GM12878 (cell line): ENCODE results near the gene XKRX. TPM values are rescaled to one million over a fixed set of nuclear protein-coding genes. Genes with fewer than 3 reads are reported as not detected.

Experiments
- CHD4 ChIP-seq: fragments of 200-600 bp; sonication (generic); IDR thresholded peaks from 2 replicates; pipeline ENCODE4 v1.6.1; 2016; ENCODE audit warnings: mild to moderate bottlenecking
- EGR1 ChIP-seq, 2 experiments: IDR thresholded peaks; 1 replicate in 1 of 2; 2 replicates in 1 of 2; pipeline ENCODE4 v1.6.1; 2011 to 2012; ENCODE audit warnings: low read depth in 2 of 2, low read length in 2 of 2, borderline replicate concordance in 1 of 2, mild to moderate bottlenecking in 1 of 2, moderate library complexity in 1 of 2
- GATAD2B ChIP-seq: fragments of 450-650 bp; conservative IDR thresholded peaks from 2 replicates; pipeline ENCODE4 v1.6.1; 2017; ENCODE audit warnings: low read depth, mild to moderate bottlenecking, moderate library complexity
- HDAC6 ChIP-seq: fragments of 200-600 bp; sonication (generic); IDR thresholded peaks from one replicate; pipeline ENCODE4 v1.8.0; 2017; ENCODE audit warnings: antibody characterized with exemption; ENCODE audit not compliant: unreplicated experiment
- JUNB ChIP-seq: IDR thresholded peaks from 2 replicates; pipeline ENCODE4 v1.6.1; 2016; ENCODE audit warnings: antibody characterized with exemption, mild to moderate bottlenecking
- NBN ChIP-seq: fragments of 450-650 bp; IDR thresholded peaks from 2 replicates; pipeline ENCODE4 v1.6.1; 2016
- NR2C2 ChIP-seq: IDR thresholded peaks from 2 replicates; pipeline ENCODE4 v1.6.1; 2011; ENCODE audit warnings: borderline replicate concordance, low read depth; ENCODE audit not compliant: control insufficient read depth, insufficient read length
- RAD51 ChIP-seq: fragments of 450-650 bp; IDR thresholded peaks from 2 replicates; pipeline ENCODE4 v1.6.1; 2016; ENCODE audit warnings: moderate library complexity, mild to moderate bottlenecking, inconsistent platforms
- RUNX3 ChIP-seq: IDR thresholded peaks from 2 replicates; pipeline ENCODE4 v1.6.1; 2012; ENCODE audit warnings: low read length, inconsistent platforms
- SP1 ChIP-seq: IDR thresholded peaks from one replicate; pipeline ENCODE4 v1.6.1; 2011; ENCODE audit warnings: low read depth, low read length
- polyA plus RNA-seq, 11 experiments: library from polyadenylated mRNA; depleted of rRNA in 4 of 11; unstranded in 6 of 11; stranded (reverse) in 5 of 11; fragments of >200 nt; fragmentation: Nextera tagmentation in 4 of 11; fragmentation: Illumina TruSeq in 1 of 11; extraction: Ambion mirVana in 4 of 11; extraction: Trizol in 1 of 11; gene quantifications; 1 replicate in 1 of 11; 2 replicates in 10 of 11; pipeline versions ENCODE4 v1.2.1 to v1.2.3, GENCODE V29; 2011 to 2016; ENCODE audit warnings: inconsistent platforms in 2 of 11, missing spikeins in 2 of 11, low read depth in 1 of 11
- total RNA-seq, 4 experiments: library from RNA; depleted of rRNA in 3 of 4; stranded (reverse); fragments of >200 nt in 3 of 4; fragmentation: Illumina TruSeq in 1 of 4; extraction: Trizol in 1 of 4; gene quantifications; 2 replicates each; pipeline versions ENCODE4 v1.2.1 to v1.2.3, GENCODE V29; 2013 to 2021
- TF ChIP-seq, protein P1 (sequence below): IDR thresholded peaks from 2 replicates; pipeline ENCODE4 v1.6.1; 2012; ENCODE audit warnings: improper control_type of control experiment, low read depth, low read length; ENCODE audit not compliant: insufficient replicate concordance
- TF ChIP-seq, protein P2 (sequence below): fragments of 450-650 bp; IDR thresholded peaks from 2 replicates; pipeline ENCODE4 v1.6.1; 2018; ENCODE audit warnings: borderline replicate concordance, mild to moderate bottlenecking; ENCODE audit not compliant: partially characterized antibody
- TF ChIP-seq, protein P3 (sequence below): IDR thresholded peaks from 2 replicates; pipeline ENCODE4 v1.6.1; 2011; ENCODE audit warnings: mild to moderate bottlenecking, low read depth, low read length, moderate library complexity; ENCODE audit not compliant: insufficient replicate concordance
- TF ChIP-seq, protein P4 (sequence below): fragments of 150-350 bp; IDR thresholded peaks from 2 replicates; pipeline ENCODE4 v1.6.1; 2014; ENCODE audit warnings: mild to moderate bottlenecking, low read depth, low read length
- TF ChIP-seq, protein P5 (sequence below): IDR thresholded peaks from 2 replicates; pipeline ENCODE4 v1.6.1; 2012; ENCODE audit warnings: low read length, inconsistent platforms
- TF ChIP-seq, protein P6 (sequence below): fragments of 450-650 bp; IDR thresholded peaks from 2 replicates; pipeline ENCODE4 v1.6.1; 2017; ENCODE audit warnings: low read depth, mild to moderate bottlenecking, moderate library complexity

Gene XKRX
- total and polyA plus RNA-seq, 10 of the 15 experiments (the other 5 are each of a cell fraction or from before 2014, with no cell fraction given), result 0.07 to 0.30 (median 0.22) TPM; not detected in 4

DNA sequence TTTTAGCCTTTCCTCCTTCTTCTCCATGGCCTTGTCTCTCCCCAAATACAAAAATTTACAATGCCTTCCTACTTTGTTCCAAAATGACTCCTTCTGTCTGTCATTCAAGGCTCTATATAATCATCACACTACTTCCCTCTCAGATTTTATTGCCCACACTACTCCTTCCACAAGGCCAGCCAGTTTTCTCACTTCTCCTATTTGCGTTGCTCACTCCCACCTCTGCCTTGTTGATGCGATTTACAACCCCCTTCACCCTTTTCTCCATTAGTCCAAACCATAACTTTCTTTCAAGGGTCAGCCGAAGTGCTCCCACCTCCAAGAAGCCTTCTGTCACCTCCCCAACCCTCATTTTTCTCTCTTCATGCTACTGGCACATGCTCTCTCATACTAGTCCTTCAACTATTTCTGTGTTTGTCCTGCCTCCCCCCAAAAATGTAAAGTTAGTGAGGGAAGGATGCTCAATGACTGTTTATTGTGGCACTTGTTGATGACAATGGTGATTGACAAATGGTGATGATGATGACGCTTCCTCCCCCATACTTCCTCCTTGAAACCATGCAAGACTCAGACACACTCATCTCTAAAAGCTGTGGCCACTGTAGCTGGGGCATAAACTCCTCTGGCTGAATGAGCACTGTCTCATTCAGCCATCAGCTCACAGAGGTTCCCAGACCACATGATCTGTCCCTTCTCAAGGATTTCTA lies 2.7 kb upstream of the XKRX start (continued):
- TF ChIP-seq, protein P1, sequence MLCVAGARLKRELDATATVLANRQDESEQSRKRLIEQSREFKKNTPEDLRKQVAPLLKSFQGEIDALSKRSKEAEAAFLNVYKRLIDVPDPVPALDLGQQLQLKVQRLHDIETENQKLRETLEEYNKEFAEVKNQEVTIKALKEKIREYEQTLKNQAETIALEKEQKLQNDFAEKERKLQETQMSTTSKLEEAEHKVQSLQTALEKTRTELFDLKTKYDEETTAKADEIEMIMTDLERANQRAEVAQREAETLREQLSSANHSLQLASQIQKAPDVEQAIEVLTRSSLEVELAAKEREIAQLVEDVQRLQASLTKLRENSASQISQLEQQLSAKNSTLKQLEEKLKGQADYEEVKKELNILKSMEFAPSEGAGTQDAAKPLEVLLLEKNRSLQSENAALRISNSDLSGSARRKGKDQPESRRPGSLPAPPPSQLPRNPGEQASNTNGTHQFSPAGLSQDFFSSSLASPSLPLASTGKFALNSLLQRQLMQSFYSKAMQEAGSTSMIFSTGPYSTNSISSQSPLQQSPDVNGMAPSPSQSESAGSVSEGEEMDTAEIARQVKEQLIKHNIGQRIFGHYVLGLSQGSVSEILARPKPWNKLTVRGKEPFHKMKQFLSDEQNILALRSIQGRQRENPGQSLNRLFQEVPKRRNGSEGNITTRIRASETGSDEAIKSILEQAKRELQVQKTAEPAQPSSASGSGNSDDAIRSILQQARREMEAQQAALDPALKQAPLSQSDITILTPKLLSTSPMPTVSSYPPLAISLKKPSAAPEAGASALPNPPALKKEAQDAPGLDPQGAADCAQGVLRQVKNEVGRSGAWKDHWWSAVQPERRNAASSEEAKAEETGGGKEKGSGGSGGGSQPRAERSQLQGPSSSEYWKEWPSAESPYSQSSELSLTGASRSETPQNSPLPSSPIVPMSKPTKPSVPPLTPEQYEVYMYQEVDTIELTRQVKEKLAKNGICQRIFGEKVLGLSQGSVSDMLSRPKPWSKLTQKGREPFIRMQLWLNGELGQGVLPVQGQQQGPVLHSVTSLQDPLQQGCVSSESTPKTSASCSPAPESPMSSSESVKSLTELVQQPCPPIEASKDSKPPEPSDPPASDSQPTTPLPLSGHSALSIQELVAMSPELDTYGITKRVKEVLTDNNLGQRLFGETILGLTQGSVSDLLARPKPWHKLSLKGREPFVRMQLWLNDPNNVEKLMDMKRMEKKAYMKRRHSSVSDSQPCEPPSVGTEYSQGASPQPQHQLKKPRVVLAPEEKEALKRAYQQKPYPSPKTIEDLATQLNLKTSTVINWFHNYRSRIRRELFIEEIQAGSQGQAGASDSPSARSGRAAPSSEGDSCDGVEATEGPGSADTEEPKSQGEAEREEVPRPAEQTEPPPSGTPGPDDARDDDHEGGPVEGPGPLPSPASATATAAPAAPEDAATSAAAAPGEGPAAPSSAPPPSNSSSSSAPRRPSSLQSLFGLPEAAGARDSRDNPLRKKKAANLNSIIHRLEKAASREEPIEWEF, result no peak
- TF ChIP-seq NBN, result no peak
- TF ChIP-seq, protein P2, sequence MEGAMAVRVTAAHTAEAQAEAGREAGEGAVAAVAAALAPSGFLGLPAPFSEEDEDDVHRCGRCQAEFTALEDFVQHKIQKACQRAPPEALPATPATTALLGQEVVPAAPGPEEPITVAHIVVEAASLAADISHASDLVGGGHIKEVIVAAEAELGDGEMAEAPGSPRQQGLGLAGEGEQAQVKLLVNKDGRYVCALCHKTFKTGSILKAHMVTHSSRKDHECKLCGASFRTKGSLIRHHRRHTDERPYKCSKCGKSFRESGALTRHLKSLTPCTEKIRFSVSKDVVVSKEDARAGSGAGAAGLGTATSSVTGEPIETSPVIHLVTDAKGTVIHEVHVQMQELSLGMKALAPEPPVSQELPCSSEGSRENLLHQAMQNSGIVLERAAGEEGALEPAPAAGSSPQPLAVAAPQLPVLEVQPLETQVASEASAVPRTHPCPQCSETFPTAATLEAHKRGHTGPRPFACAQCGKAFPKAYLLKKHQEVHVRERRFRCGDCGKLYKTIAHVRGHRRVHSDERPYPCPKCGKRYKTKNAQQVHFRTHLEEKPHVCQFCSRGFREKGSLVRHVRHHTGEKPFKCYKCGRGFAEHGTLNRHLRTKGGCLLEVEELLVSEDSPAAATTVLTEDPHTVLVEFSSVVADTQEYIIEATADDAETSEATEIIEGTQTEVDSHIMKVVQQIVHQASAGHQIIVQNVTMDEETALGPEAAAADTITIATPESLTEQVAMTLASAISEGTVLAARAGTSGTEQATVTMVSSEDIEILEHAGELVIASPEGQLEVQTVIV, result no peak
- no peak for TF ChIP-seq NR2C2
- TF ChIP-seq CHD4, result no peak
- TF ChIP-seq JUNB, result no peak
- TF ChIP-seq RAD51, result no peak
- TF ChIP-seq RUNX3, result peak; percentile 55
- no peak for TF ChIP-seq GATAD2B
- TF ChIP-seq, protein P3, sequence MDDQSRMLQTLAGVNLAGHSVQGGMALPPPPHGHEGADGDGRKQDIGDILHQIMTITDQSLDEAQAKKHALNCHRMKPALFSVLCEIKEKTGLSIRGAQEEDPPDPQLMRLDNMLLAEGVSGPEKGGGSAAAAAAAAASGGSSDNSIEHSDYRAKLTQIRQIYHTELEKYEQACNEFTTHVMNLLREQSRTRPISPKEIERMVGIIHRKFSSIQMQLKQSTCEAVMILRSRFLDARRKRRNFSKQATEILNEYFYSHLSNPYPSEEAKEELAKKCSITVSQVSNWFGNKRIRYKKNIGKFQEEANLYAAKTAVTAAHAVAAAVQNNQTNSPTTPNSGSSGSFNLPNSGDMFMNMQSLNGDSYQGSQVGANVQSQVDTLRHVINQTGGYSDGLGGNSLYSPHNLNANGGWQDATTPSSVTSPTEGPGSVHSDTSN, result peak; percentile 64
- TF ChIP-seq, protein P4, sequence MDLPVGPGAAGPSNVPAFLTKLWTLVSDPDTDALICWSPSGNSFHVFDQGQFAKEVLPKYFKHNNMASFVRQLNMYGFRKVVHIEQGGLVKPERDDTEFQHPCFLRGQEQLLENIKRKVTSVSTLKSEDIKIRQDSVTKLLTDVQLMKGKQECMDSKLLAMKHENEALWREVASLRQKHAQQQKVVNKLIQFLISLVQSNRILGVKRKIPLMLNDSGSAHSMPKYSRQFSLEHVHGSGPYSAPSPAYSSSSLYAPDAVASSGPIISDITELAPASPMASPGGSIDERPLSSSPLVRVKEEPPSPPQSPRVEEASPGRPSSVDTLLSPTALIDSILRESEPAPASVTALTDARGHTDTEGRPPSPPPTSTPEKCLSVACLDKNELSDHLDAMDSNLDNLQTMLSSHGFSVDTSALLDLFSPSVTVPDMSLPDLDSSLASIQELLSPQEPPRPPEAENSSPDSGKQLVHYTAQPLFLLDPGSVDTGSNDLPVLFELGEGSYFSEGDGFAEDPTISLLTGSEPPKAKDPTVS, result no peak
- TF ChIP-seq EGR1 (IDR thresholded peaks at IDR 0.05; ENCODE audit: borderline replicate concordance in 1 of 2, low read depth in 2 of 2, low read length in 2 of 2), result no peak
- TF ChIP-seq, protein P5, sequence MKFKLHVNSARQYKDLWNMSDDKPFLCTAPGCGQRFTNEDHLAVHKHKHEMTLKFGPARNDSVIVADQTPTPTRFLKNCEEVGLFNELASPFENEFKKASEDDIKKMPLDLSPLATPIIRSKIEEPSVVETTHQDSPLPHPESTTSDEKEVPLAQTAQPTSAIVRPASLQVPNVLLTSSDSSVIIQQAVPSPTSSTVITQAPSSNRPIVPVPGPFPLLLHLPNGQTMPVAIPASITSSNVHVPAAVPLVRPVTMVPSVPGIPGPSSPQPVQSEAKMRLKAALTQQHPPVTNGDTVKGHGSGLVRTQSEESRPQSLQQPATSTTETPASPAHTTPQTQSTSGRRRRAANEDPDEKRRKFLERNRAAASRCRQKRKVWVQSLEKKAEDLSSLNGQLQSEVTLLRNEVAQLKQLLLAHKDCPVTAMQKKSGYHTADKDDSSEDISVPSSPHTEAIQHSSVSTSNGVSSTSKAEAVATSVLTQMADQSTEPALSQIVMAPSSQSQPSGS, result peak; percentile 57
- no peak for TF ChIP-seq SP1
- TF ChIP-seq HDAC6, result no peak
- TF ChIP-seq, protein P6, sequence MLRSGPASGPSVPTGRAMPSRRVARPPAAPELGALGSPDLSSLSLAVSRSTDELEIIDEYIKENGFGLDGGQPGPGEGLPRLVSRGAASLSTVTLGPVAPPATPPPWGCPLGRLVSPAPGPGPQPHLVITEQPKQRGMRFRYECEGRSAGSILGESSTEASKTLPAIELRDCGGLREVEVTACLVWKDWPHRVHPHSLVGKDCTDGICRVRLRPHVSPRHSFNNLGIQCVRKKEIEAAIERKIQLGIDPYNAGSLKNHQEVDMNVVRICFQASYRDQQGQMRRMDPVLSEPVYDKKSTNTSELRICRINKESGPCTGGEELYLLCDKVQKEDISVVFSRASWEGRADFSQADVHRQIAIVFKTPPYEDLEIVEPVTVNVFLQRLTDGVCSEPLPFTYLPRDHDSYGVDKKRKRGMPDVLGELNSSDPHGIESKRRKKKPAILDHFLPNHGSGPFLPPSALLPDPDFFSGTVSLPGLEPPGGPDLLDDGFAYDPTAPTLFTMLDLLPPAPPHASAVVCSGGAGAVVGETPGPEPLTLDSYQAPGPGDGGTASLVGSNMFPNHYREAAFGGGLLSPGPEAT, result no peak
